IMR-90 (cell line): ENCODE measurements around the gene FAM200C.
"Not testable (repeated sequence)": the region's sequence is repeated elsewhere in the genome, so short reads cannot be mapped to it uniquely, and the experiment has no call there.

Source experiments
- BHLHE40 ChIP-seq: fragments of 150-350 bp; IDR thresholded peaks from 2 replicates; pipeline ENCODE4 v1.6.1; 2016; ENCODE audit warnings: mild to moderate bottlenecking, low read depth, low read length
- CEBPB ChIP-seq: IDR thresholded peaks from 2 replicates; pipeline ENCODE4 v1.6.1; 2012; ENCODE audit warnings: low read depth, low read length, improper control_type of control experiment
- CTCF ChIP-seq: conservative IDR thresholded peaks from 2 replicates; pipeline ENCODE4 v1.5.1; 2012; ENCODE audit warnings: mild to moderate bottlenecking, low read depth, low read length, improper control_type of control experiment
- ELK1 ChIP-seq: fragments of 150-350 bp; IDR thresholded peaks from 2 replicates; pipeline ENCODE4 v1.6.1; 2016; ENCODE audit warnings: low read depth, mild to moderate bottlenecking, low read length, moderate library complexity, borderline replicate concordance
- FOS ChIP-seq: fragments of 150-350 bp; IDR thresholded peaks from 2 replicates; pipeline ENCODE4 v1.6.1; 2016; ENCODE audit warnings: low read depth, low read length
- MAZ ChIP-seq: IDR thresholded peaks from 2 replicates; pipeline ENCODE4 v1.6.1; 2012; ENCODE audit warnings: low read depth, mild to moderate bottlenecking, low read length, improper control_type of control experiment, moderate library complexity, borderline replicate concordance
- MXI1 ChIP-seq: IDR thresholded peaks from 2 replicates; pipeline ENCODE4 v1.6.1; 2012; ENCODE audit warnings: low read depth, mild to moderate bottlenecking, low read length, moderate library complexity, borderline replicate concordance
- NFE2L2 ChIP-seq: fragments of 150-350 bp; IDR thresholded peaks from 2 replicates; pipeline ENCODE4 v1.6.1; 2016; ENCODE audit warnings: low read depth, mild to moderate bottlenecking, low read length
- POLR2A ChIP-seq: IDR thresholded peaks from 2 replicates; pipeline ENCODE4 v1.6.1; 2012; ENCODE audit warnings: mild to moderate bottlenecking, low read depth, low read length
- RAD21 ChIP-seq: IDR thresholded peaks from 2 replicates; pipeline ENCODE4 v1.6.1; 2012; ENCODE audit warnings: low read length, improper control_type of control experiment
- RCOR1 ChIP-seq: IDR thresholded peaks from 2 replicates; pipeline ENCODE4 v1.6.1; 2012; ENCODE audit warnings: mild to moderate bottlenecking, low read length, improper control_type of control experiment; ENCODE audit not compliant: insufficient replicate concordance
- RFX5 ChIP-seq: IDR thresholded peaks from 2 replicates; pipeline ENCODE4 v1.8.0; 2012; ENCODE audit warnings: low read depth, mild to moderate bottlenecking, low read length, moderate library complexity
- SMC3 ChIP-seq: fragments of 150-350 bp; IDR thresholded peaks from 2 replicates; pipeline ENCODE4 v1.6.1; 2016; ENCODE audit warnings: low read depth, mild to moderate bottlenecking, antibody characterized with exemption, low read length, moderate library complexity
- USF2 ChIP-seq: fragments of 150-350 bp; IDR thresholded peaks from 2 replicates; pipeline ENCODE4 v1.6.1; 2017; ENCODE audit warnings: mild to moderate bottlenecking, antibody characterized with exemption, low read length, low read depth

- TF ChIP-seq CEBPB, CTCF, POLR2A, RFX5, SMC3, ELK1, NFE2L2, MXI1, USF2, BHLHE40, FOS, RAD21, MAZ, RCOR1: not testable (repeated sequence)
Measured at GRCh38 chr5:160436661-160437060, 36.8 kb upstream of the FAM200C start.
